HFFc6 (cell line): ENCODE results near the gene HNRNPA3. TPM values are rescaled to one million over a fixed set of nuclear protein-coding genes. Genes with fewer than 3 reads are reported as not detected.
"Not testable (repeated sequence)": the region's sequence is repeated elsewhere in the genome, so short reads cannot be mapped to it uniquely, and the experiment has no call there.

Source experiments
- DNase-seq: peaks from one replicate; pipeline ENCODE4 v3.0.0-alpha.2; 2018
- H3K27ac Mint-ChIP-seq: 2 replicates; pipeline ENCODE4 v1.8.0; 2020; ENCODE audit warnings: mild to moderate bottlenecking, mixed read lengths
- H3K27me3 Mint-ChIP-seq: 2 replicates; pipeline ENCODE4 v1.8.0; 2021; ENCODE audit warnings: mild to moderate bottlenecking, moderate library complexity, mixed read lengths; ENCODE audit not compliant: insufficient read depth
- H3K36me3 Mint-ChIP-seq: 2 replicates; pipeline ENCODE4 v1.8.0; 2021; ENCODE audit warnings: low read depth, mixed read lengths
- H3K4me1 Mint-ChIP-seq: 2 replicates; pipeline ENCODE4 v1.8.0; 2020; ENCODE audit warnings: low read depth, mixed read lengths
- H3K4me3 Mint-ChIP-seq: 2 replicates; pipeline ENCODE4 v1.8.0; 2020; ENCODE audit warnings: mild to moderate bottlenecking, moderate library complexity, mixed read lengths
- H3K9me3 Mint-ChIP-seq: 2 replicates; pipeline ENCODE4 v1.8.0; 2020; ENCODE audit warnings: mild to moderate bottlenecking, mixed read lengths
- CTCF ChIP-seq: fragments of 200-600 bp; sonication (generic); IDR thresholded peaks from 2 replicates; pipeline ENCODE4 v1.5.0; 2021; ENCODE audit warnings: antibody characterized with exemption, mild to moderate bottlenecking
- total RNA-seq, 6 experiments: library from RNA; stranded (reverse); fragmentation: NEBNext Ultra II Directional; extraction: Animal tissue kit (Norgen Biotek cat#: 25700); gene quantifications; 2 replicates in 1 of 6; 3 replicates in 5 of 6; pipeline ENCODE4 v1.2.3, GENCODE V29; 2021

HNRNPA3 gene
- total RNA-seq, 6 experiments from 2014 or later, result 165 to 253 (median 205) TPM

- H3K4me1 Mint-ChIP-seq, result peaks cover 30% of the 10 kb centered on the region
- H3K36me3 Mint-ChIP-seq, result peaks cover 48% of the 10 kb centered on the region
- no peak for DNase-seq
- H3K4me3 Mint-ChIP-seq, result no peak overlapping the region
- H3K27ac Mint-ChIP-seq, result peak overlapping the region; percentile 58
- H3K9me3 Mint-ChIP-seq, result no peaks in the 10 kb centered on the region
- no peak for TF ChIP-seq CTCF
- peaks cover 6% of the 10 kb centered on the region for H3K27me3 Mint-ChIP-seq
Measured at GRCh38 chr2:177221534-177221933, 8.9 kb downstream of the HNRNPA3 start.

- H3K27me3 Mint-ChIP-seq, result peaks cover 6% of the 10 kb centered on the region
- DNase-seq, result no peak
- no peak for TF ChIP-seq CTCF
- H3K4me3 Mint-ChIP-seq, result no peak overlapping the region
- no peaks in the 10 kb centered on the region for H3K9me3 Mint-ChIP-seq
- H3K4me1 Mint-ChIP-seq, result peaks cover 27% of the 10 kb centered on the region
- peaks cover 46% of the 10 kb centered on the region for H3K36me3 Mint-ChIP-seq
- peak overlapping the region; percentile 38 for H3K27ac Mint-ChIP-seq
Measured at GRCh38 chr2:177221970-177222369, 9.4 kb downstream of the HNRNPA3 start.

DNA sequence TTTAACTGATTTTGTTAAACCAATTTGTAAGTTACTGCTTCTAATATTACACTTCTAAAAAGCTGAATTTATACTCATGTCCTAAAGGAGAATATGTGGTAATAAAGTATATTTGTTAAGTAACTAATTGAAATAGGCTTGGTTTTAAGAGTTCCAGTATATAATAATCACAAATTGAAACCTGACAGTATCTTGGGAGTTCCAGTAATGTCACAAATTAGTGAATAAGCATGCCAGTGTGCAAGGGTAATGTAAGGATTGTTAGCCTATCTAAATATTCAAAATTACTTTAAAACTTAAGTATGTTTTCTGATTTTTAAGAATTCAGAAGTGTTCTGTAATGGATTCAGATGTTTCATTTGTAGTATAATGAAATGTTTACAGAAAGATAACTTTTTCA lies 10.8 kb downstream of the HNRNPA3 start:
- Mint-ChIP-seq H3K4me1 (peaks cover 19% of the 10 kb centered on the region), H3K36me3 (peaks cover 47% of the 10 kb centered on the region)
- H3K9me3 Mint-ChIP-seq, H3K27ac Mint-ChIP-seq, DNase-seq, H3K4me3 Mint-ChIP-seq, H3K27me3 Mint-ChIP-seq: not testable (repeated sequence)

DNA sequence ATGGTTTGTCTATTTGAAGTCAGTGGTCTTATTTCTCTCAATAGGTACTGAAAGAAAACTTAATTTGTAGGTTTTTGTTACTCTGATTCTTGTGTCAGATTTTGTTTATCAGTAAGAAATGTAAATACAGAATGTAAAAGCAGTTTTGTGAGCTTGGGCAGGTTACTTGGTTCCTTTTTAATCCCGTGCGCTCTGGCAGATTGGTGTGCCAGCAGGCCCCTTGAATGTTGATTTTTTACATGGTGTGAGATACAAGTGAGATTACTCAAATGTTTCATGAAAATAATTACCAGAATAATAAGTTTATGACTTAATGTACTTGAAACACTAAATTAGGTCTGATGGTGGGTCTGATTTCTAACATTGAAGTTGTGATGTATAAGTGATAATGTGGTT lies 13.4 kb downstream of the HNRNPA3 start:
- Mint-ChIP-seq H3K36me3 (peaks cover 48% of the 10 kb centered on the region), H3K27me3 (peaks cover 11% of the 10 kb centered on the region), H3K27ac (peak overlapping the region; percentile 51; the same call in 1 of the 2 replicates), H3K4me1 (peaks cover 13% of the 10 kb centered on the region), H3K4me3 (no peak overlapping the region), H3K9me3 (no peaks in the 10 kb centered on the region)
- no peak for DNase-seq
- TF ChIP-seq CTCF, result no peak

DNA sequence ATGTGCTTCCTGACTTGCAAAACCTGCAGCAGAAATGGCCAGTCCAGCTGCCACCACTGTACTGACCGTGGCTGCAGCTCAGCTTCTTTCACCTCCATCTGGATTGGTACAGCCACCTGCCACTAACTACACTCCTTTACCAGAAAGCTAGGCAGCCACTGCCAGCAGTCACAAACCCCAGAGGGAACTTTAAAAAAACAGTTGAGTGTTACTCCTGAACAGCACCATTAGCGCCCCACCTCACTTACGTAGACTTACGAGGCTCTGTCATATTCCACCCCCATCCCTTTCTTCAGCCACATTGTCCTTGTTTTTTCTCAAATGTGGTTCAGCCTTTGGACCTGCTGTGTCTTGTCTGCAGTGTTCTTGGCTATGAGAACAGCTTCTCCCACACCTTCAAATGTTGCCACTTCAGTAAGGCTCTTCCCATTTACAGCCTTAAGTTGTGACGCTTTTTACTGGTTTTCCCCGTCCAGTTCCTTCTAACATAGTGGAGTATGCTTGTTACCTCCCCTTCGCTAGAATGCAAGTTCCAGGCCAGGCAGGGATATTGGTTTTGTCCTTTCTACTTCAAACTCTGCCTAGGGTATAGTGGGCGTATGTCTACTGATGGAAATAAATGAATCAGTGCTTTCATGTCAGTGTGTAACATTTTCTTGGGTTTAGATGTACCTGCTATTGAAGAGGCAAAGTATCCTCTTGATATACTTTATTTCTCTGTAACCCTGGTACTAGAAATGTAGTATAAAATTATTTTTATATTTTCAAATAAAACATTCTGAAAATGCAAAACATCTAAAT lies 17.0 kb downstream of the HNRNPA3 start:
- Mint-ChIP-seq H3K4me3 (no peak overlapping the region), H3K27me3 (peaks cover 8% of the 10 kb centered on the region), H3K9me3 (no peaks in the 10 kb centered on the region), H3K4me1 (peaks cover 32% of the 10 kb centered on the region), H3K36me3 (peaks cover 55% of the 10 kb centered on the region), H3K27ac (peak overlapping the region; percentile 40)
- TF ChIP-seq CTCF, result no peak
- no peak for DNase-seq

GRCh38 chr2:177231270-177231669 lies 18.7 kb downstream of the HNRNPA3 start:
- TF ChIP-seq CTCF, result no peak
- no peak overlapping the region for H3K4me3 Mint-ChIP-seq
- peak overlapping the region; percentile 44 for H3K27ac Mint-ChIP-seq
- peaks cover 62% of the 10 kb centered on the region for H3K36me3 Mint-ChIP-seq
- H3K27me3 Mint-ChIP-seq, result peaks cover 6% of the 10 kb centered on the region
- no peak for DNase-seq
- no peaks in the 10 kb centered on the region for H3K9me3 Mint-ChIP-seq
- peaks cover 38% of the 10 kb centered on the region for H3K4me1 Mint-ChIP-seq
